Activated T-helper 17 cell treated with anti-CD3 and anti-CD28 coated beads, Interleukin-2, amount 50 U/mL, for 72 hours (primary cell): ENCODE data around the gene AP5S1. TPM values are rescaled to one million over a fixed set of nuclear protein-coding genes. Genes with fewer than 3 reads are reported as not detected.

Experiments
- ATAC-seq: fragments of 150-1000 bp; cut with Tn5 transposase; replicated peaks from 2 replicates; pipeline ENCODE4 v1.10.0; 2021; ENCODE audit warnings: mild to moderate bottlenecking, moderate library complexity
- H3K27ac Mint-ChIP-seq: one replicate; pipeline ENCODE4 v1.8.0; 2022; ENCODE audit warnings: mixed read lengths
- H3K27me3 Mint-ChIP-seq: one replicate; pipeline ENCODE4 v1.8.0; 2022; ENCODE audit warnings: mixed read lengths
- H3K36me3 Mint-ChIP-seq: one replicate; pipeline ENCODE4 v1.8.0; 2022; ENCODE audit warnings: low read depth, mild to moderate bottlenecking, mixed read lengths
- H3K4me1 Mint-ChIP-seq: one replicate; pipeline ENCODE4 v1.8.0; 2022; ENCODE audit warnings: mixed read lengths
- H3K4me3 Mint-ChIP-seq: one replicate; pipeline ENCODE4 v1.8.0; 2022; ENCODE audit warnings: mild to moderate bottlenecking, mixed read lengths
- H3K9me3 Mint-ChIP-seq: one replicate; pipeline ENCODE4 v1.8.0; 2022; ENCODE audit warnings: mixed read lengths
- total RNA-seq, 2 donors: library from RNA; stranded (reverse); gene quantifications; one replicate each; pipeline ENCODE4 v1.2.3, GENCODE V29; 2022

The AP5S1 gene
- total RNA-seq, 2 donors from 2014 or later, result 10.8 to 14.8 TPM

- H3K9me3 Mint-ChIP-seq, result no peaks in the 10 kb centered on the region
- peak overlapping the region; percentile 98 for H3K27ac Mint-ChIP-seq
- peak overlapping the region; percentile 100 for H3K4me3 Mint-ChIP-seq
- peaks cover 74% of the 10 kb centered on the region for H3K36me3 Mint-ChIP-seq
- H3K27me3 Mint-ChIP-seq, result no peaks in the 10 kb centered on the region
- H3K4me1 Mint-ChIP-seq, result peaks cover 37% of the 10 kb centered on the region
- no peak for ATAC-seq
These were observed 22.0 kb upstream of the AP5S1 start for GRCh38 chr20:3798373-3798768.

GRCh38 chr20:3798908-3799248 is 21.5 kb upstream of the AP5S1 start:
- H3K4me1 Mint-ChIP-seq, result peaks cover 37% of the 10 kb centered on the region
- peak overlapping the region; percentile 98 for H3K27ac Mint-ChIP-seq
- no peaks in the 10 kb centered on the region for H3K27me3 Mint-ChIP-seq
- no peak for ATAC-seq
- no peaks in the 10 kb centered on the region for H3K9me3 Mint-ChIP-seq
- H3K4me3 Mint-ChIP-seq, result peak overlapping the region; percentile 100
- H3K36me3 Mint-ChIP-seq, result peaks cover 80% of the 10 kb centered on the region

GRCh38 chr20:3800256-3800877 is 20.0 kb upstream of the AP5S1 start:
- no peak for ATAC-seq
- Mint-ChIP-seq H3K9me3 (no peaks in the 10 kb centered on the region), H3K27ac (peak overlapping the region; percentile 98), H3K4me3 (peak overlapping the region; percentile 100), H3K27me3 (no peaks in the 10 kb centered on the region), H3K4me1 (peaks cover 37% of the 10 kb centered on the region), H3K36me3 (peaks cover 94% of the 10 kb centered on the region)

- H3K4me1 Mint-ChIP-seq, result peaks cover 37% of the 10 kb centered on the region
- peaks cover 95% of the 10 kb centered on the region for H3K36me3 Mint-ChIP-seq
- no peak for ATAC-seq
These were observed 19.5 kb upstream of the AP5S1 start for GRCh38 chr20:3800878-3801260.

GRCh38 chr20:3801299-3801698 is 19.0 kb upstream of the AP5S1 start:
- Mint-ChIP-seq H3K9me3 (no peaks in the 10 kb centered on the region), H3K4me3 (peak overlapping the region; percentile 17), H3K27ac (peak overlapping the region; percentile 98), H3K36me3 (peaks cover 96% of the 10 kb centered on the region), H3K4me1 (peaks cover 37% of the 10 kb centered on the region), H3K27me3 (no peaks in the 10 kb centered on the region)
- peak; percentile 37 for ATAC-seq

More at GRCh38 chr20:3800878-3801260, 19.5 kb upstream of the AP5S1 start:
- peak overlapping the region; percentile 100 for H3K4me3 Mint-ChIP-seq
- no peaks in the 10 kb centered on the region for H3K9me3 Mint-ChIP-seq
- H3K27ac Mint-ChIP-seq, result peak overlapping the region; percentile 98
- no peaks in the 10 kb centered on the region for H3K27me3 Mint-ChIP-seq

- no peaks in the 10 kb centered on the region for H3K27me3 Mint-ChIP-seq
- no peak for ATAC-seq
- H3K36me3 Mint-ChIP-seq, result peaks cover 98% of the 10 kb centered on the region
- peak overlapping the region; percentile 98 for H3K27ac Mint-ChIP-seq
- no peaks in the 10 kb centered on the region for H3K9me3 Mint-ChIP-seq
- peaks cover 37% of the 10 kb centered on the region for H3K4me1 Mint-ChIP-seq
- no peak overlapping the region for H3K4me3 Mint-ChIP-seq
These were observed 18.5 kb upstream of the AP5S1 start for GRCh38 chr20:3801846-3802245.

- Mint-ChIP-seq H3K4me1 (peaks cover 38% of the 10 kb centered on the region), H3K9me3 (no peaks in the 10 kb centered on the region), H3K27me3 (no peaks in the 10 kb centered on the region), H3K36me3 (peaks cover 89% of the 10 kb centered on the region), H3K27ac (peak overlapping the region; percentile 98), H3K4me3 (peak overlapping the region; percentile 14)
- ATAC-seq, result no peak
These were observed 17.7 kb upstream of the AP5S1 start for GRCh38 chr20:3802524-3803239.

GRCh38 chr20:3803289-3803688 is 17.1 kb upstream of the AP5S1 start:
- H3K27ac Mint-ChIP-seq, result peak overlapping the region; percentile 98

GRCh38 chr20:3803854-3804253 is 16.5 kb upstream of the AP5S1 start:
- peak overlapping the region; percentile 28 for H3K27ac Mint-ChIP-seq
- H3K9me3 Mint-ChIP-seq, result no peaks in the 10 kb centered on the region
- no peak overlapping the region for H3K4me3 Mint-ChIP-seq
- H3K27me3 Mint-ChIP-seq, result no peaks in the 10 kb centered on the region
- ATAC-seq, result no peak
- H3K36me3 Mint-ChIP-seq, result peaks cover 78% of the 10 kb centered on the region
- peaks cover 29% of the 10 kb centered on the region for H3K4me1 Mint-ChIP-seq

More at GRCh38 chr20:3803289-3803688, 17.1 kb upstream of the AP5S1 start:
- no peaks in the 10 kb centered on the region for H3K9me3 Mint-ChIP-seq
- H3K36me3 Mint-ChIP-seq, result peaks cover 83% of the 10 kb centered on the region
- no peaks in the 10 kb centered on the region for H3K27me3 Mint-ChIP-seq
- no peak overlapping the region for H3K4me3 Mint-ChIP-seq
- ATAC-seq, result no peak
- peaks cover 34% of the 10 kb centered on the region for H3K4me1 Mint-ChIP-seq

- peaks cover 25% of the 10 kb centered on the region for H3K4me1 Mint-ChIP-seq
- ATAC-seq, result no peak
- no peak overlapping the region for H3K4me3 Mint-ChIP-seq
- H3K27ac Mint-ChIP-seq, result peak overlapping the region; percentile 4
- no peaks in the 10 kb centered on the region for H3K9me3 Mint-ChIP-seq
- H3K27me3 Mint-ChIP-seq, result no peaks in the 10 kb centered on the region
- peaks cover 73% of the 10 kb centered on the region for H3K36me3 Mint-ChIP-seq
These were observed 16.0 kb upstream of the AP5S1 start for GRCh38 chr20:3804254-3804751.

GRCh38 chr20:3804781-3805180 is 15.6 kb upstream of the AP5S1 start:
- no peaks in the 10 kb centered on the region for H3K27me3 Mint-ChIP-seq
- no peak for ATAC-seq
- no peak overlapping the region for H3K4me3 Mint-ChIP-seq
- H3K27ac Mint-ChIP-seq, result peak overlapping the region; percentile 56
- H3K9me3 Mint-ChIP-seq, result no peaks in the 10 kb centered on the region
- H3K36me3 Mint-ChIP-seq, result peaks cover 69% of the 10 kb centered on the region
- H3K4me1 Mint-ChIP-seq, result peaks cover 23% of the 10 kb centered on the region

- H3K27ac Mint-ChIP-seq, result no peak overlapping the region
These were observed 11.8 kb upstream of the AP5S1 start for GRCh38 chr20:3808544-3808943.

GRCh38 chr20:3811467-3812258 is 8.7 kb upstream of the AP5S1 start:
- H3K9me3 Mint-ChIP-seq, result no peaks in the 10 kb centered on the region
- H3K27ac Mint-ChIP-seq, result peak overlapping the region; percentile 98
- peaks cover 38% of the 10 kb centered on the region for H3K4me1 Mint-ChIP-seq
- peaks cover 10% of the 10 kb centered on the region for H3K36me3 Mint-ChIP-seq
- ATAC-seq, result peak; percentile 92
- H3K4me3 Mint-ChIP-seq, result peak overlapping the region; percentile 96
- H3K27me3 Mint-ChIP-seq, result no peaks in the 10 kb centered on the region

More at GRCh38 chr20:3808544-3808943, 11.8 kb upstream of the AP5S1 start:
- Mint-ChIP-seq H3K4me1 (peaks cover 20% of the 10 kb centered on the region), H3K27me3 (no peaks in the 10 kb centered on the region), H3K36me3 (peaks cover 41% of the 10 kb centered on the region), H3K4me3 (no peak overlapping the region), H3K9me3 (no peaks in the 10 kb centered on the region)
- ATAC-seq, result no peak

- ATAC-seq, result no peak
- H3K4me1 Mint-ChIP-seq, result peaks cover 36% of the 10 kb centered on the region
- no peaks in the 10 kb centered on the region for H3K27me3 Mint-ChIP-seq
- H3K36me3 Mint-ChIP-seq, result peaks cover 8% of the 10 kb centered on the region
- no peaks in the 10 kb centered on the region for H3K9me3 Mint-ChIP-seq
- peak overlapping the region; percentile 98 for H3K27ac Mint-ChIP-seq
- peak overlapping the region; percentile 96 for H3K4me3 Mint-ChIP-seq
These were observed 8.1 kb upstream of the AP5S1 start for GRCh38 chr20:3812259-3812681.
